ENCODE data around the gene C10orf105. TPM values are rescaled to one million over a fixed set of nuclear protein-coding genes. Genes with fewer than 3 reads are reported as not detected.

C10orf105 gene
- polyA plus RNA-seq, 1 donor (not counting 4 experiments of a cell fraction or from before 2014, with no cell fraction given) = not detected

GRCh38 chr10:71707240-71707789 lies 12.3 kb downstream of the C10orf105 start:
- H3K4me2 ChIP-seq (ENCODE audit: control insufficient read depth, extremely low read depth, insufficient read depth, low read depth, low read length) = no peak overlapping the region
- no peak overlapping the region for H3K4me3 ChIP-seq (ENCODE audit: control insufficient read depth in 2 of 3, extremely low read depth in 1 of 3, insufficient read depth in 2 of 3, low read depth in 1 of 3, low read length in 3 of 3)
- H3K27ac ChIP-seq (ENCODE audit: control insufficient read depth, insufficient read depth, low read length) = no peak overlapping the region
- FAIRE-seq = no peak
- H3K36me3 ChIP-seq (ENCODE audit: control insufficient read depth in 2 of 2, extremely low read depth in 1 of 2, insufficient read depth in 2 of 2, low read length in 2 of 2) = no peaks in the 10 kb centered on the region
- no peaks in the 10 kb centered on the region for H3K27me3 ChIP-seq (ENCODE audit: control insufficient read depth, extremely low read depth, insufficient read depth, low read length)
- H3K79me2 ChIP-seq (ENCODE audit: control insufficient read depth, insufficient read depth, low read length) = no peaks in the 10 kb centered on the region
- no peaks in the 10 kb centered on the region for H3K9me1 ChIP-seq (ENCODE audit: control insufficient read depth, extremely low read depth, insufficient read depth, low read length)
- no peak overlapping the region for H3K9ac ChIP-seq (ENCODE audit: control insufficient read depth, extremely low read depth, insufficient read depth, low read length)
- no peak for DNase-seq (ENCODE audit: low read depth, low spot score)
- dilution Hi-C loops (cut with MboI; ENCODE audit: extremely low pct_ligation_motif_present, low sequenced_read_pairs) = no loop called here
- no peak overlapping the region for H2AFZ ChIP-seq (ENCODE audit: control insufficient read depth, low read length)
- H3K9me3 ChIP-seq (ENCODE audit: control insufficient read depth, low read depth, low read length) = no peaks in the 10 kb centered on the region
- peaks cover 11% of the 10 kb centered on the region for H3K4me1 ChIP-seq (ENCODE audit: control insufficient read depth, extremely low read depth, insufficient read depth, low read length)
- TF ChIP-seq EZH2 (IDR thresholded peaks at IDR 0.05; ENCODE audit: low read length) = no peak
- no peak for TF ChIP-seq CTCF (optimal IDR thresholded peaks at IDR 0.05 in 1 of 3, IDR thresholded peaks at IDR 0.05 in 1 of 3, conservative IDR thresholded peaks at IDR 0.05 in 1 of 3; ENCODE audit: extremely low read depth in 1 of 3, insufficient read depth in 2 of 3, low read length in 3 of 3)
- no peaks in the 10 kb centered on the region for H4K20me1 ChIP-seq (ENCODE audit: control insufficient read depth, extremely low read depth, insufficient read depth, low read length)

- no peak for TF ChIP-seq EZH2 (IDR thresholded peaks at IDR 0.05; ENCODE audit: low read length)
- TF ChIP-seq CTCF (optimal IDR thresholded peaks at IDR 0.05 in 1 of 3, IDR thresholded peaks at IDR 0.05 in 1 of 3, conservative IDR thresholded peaks at IDR 0.05 in 1 of 3; ENCODE audit: extremely low read depth in 1 of 3, insufficient read depth in 2 of 3, low read length in 3 of 3) = no peak
Observed at GRCh38 chr10:71706216-71707121, 13.1 kb downstream of the C10orf105 start.

More at GRCh38 chr10:71706216-71707121, 13.1 kb downstream of the C10orf105 start:
- no peaks in the 10 kb centered on the region for H3K9me3 ChIP-seq (ENCODE audit: control insufficient read depth, low read depth, low read length)
- H4K20me1 ChIP-seq (ENCODE audit: control insufficient read depth, extremely low read depth, insufficient read depth, low read length) = no peaks in the 10 kb centered on the region
- no peak overlapping the region for H3K9ac ChIP-seq (ENCODE audit: control insufficient read depth, extremely low read depth, insufficient read depth, low read length)
- H3K4me2 ChIP-seq (ENCODE audit: control insufficient read depth, extremely low read depth, insufficient read depth, low read depth, low read length) = no peak overlapping the region
- H3K27me3 ChIP-seq (ENCODE audit: control insufficient read depth, extremely low read depth, insufficient read depth, low read length) = no peaks in the 10 kb centered on the region
- H3K4me3 ChIP-seq (ENCODE audit: control insufficient read depth in 2 of 3, extremely low read depth in 1 of 3, insufficient read depth in 2 of 3, low read depth in 1 of 3, low read length in 3 of 3) = no peak overlapping the region
- FAIRE-seq (no peak), DNase-seq (ENCODE audit: low read depth, low spot score) (no peak)
- H3K79me2 ChIP-seq (ENCODE audit: control insufficient read depth, insufficient read depth, low read length) = no peaks in the 10 kb centered on the region
- no peaks in the 10 kb centered on the region for H3K36me3 ChIP-seq (ENCODE audit: control insufficient read depth in 2 of 2, extremely low read depth in 1 of 2, insufficient read depth in 2 of 2, low read length in 2 of 2)
- no peak overlapping the region for H2AFZ ChIP-seq (ENCODE audit: control insufficient read depth, low read length)
- dilution Hi-C loops (cut with MboI; ENCODE audit: extremely low pct_ligation_motif_present, low sequenced_read_pairs) = no loop called here
- peaks cover 11% of the 10 kb centered on the region for H3K4me1 ChIP-seq (ENCODE audit: control insufficient read depth, extremely low read depth, insufficient read depth, low read length)
- no peak overlapping the region for H3K27ac ChIP-seq (ENCODE audit: control insufficient read depth, insufficient read depth, low read length)
- no peaks in the 10 kb centered on the region for H3K9me1 ChIP-seq (ENCODE audit: control insufficient read depth, extremely low read depth, insufficient read depth, low read length)

Data from keratinocyte (primary cell).